ENCODE data around the gene LYPD5.
A peak's percentile ranks its signal among the peaks of the same experiment; 100 is the strongest.
"Not testable (repeated sequence)": the region's sequence is repeated elsewhere in the genome, so short reads cannot be mapped to it uniquely, and the experiment has no call there.

The LYPD5 gene, protein sequence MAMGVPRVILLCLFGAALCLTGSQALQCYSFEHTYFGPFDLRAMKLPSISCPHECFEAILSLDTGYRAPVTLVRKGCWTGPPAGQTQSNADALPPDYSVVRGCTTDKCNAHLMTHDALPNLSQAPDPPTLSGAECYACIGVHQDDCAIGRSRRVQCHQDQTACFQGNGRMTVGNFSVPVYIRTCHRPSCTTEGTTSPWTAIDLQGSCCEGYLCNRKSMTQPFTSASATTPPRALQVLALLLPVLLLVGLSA
- total RNA-seq = 0 to 0.42 reads per million in 2 donors

DNA sequence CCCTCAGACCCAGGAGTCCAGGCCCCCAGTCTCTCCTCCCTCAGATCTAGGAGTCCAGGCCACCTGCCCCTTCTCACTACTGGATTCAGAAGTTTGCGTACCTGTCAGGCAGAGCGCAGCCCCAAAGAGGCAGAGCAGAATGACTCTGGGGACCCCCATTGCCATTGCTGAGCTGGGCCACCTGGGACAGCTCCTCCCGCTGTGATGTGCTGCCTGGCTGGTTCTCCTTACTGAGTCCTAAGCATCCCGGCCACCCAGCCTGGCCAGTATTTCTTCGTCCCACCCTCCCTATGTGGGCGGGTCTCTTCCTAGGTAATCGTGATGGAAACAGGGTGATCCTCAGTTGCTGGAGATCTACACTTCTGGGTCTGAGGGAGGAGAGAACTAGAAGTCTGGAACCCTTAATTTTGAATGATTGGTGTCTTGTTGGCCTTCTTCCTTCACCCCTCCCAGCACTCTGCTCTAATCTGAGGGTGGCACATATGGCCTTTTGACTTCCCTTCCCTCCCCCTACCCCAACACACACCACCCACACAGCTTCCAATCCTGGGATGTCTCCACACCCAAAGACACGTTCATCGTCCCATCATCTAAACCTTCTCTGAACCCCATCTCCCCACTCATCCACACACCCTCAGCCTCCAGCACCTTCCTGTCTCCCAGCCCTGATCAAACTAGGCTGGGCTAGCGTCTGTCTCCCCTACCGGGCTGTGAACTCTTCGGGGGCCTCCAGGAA lies at the start of gene LYPD5:
Gene LYPD5, minus strand, starts transcription at position 232 of the 736 bp plus-strand sequence. Its CDS starts 67 bp downstream, at position 165.
- DNase-seq = no peak

DNA sequence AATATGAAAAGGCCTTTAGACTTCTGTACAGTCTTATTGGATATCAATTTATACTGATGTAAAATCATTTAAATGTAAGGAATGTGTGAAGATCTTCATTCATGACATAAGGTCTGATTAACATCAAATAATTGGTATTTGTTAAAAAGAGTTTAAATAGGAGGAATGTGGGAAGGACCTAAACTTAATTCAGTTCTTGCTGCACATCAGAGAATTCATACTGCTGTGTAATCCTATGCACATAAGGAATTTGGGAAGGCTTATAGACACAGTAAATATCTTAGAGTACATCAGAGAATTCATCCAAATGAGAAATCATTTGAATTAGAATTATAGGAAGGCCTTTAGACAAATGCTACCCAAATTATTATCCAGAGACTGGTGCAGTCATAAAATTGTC lies 46.6 kb upstream of the LYPD5 start:
- DNase-seq = no peak

DNA sequence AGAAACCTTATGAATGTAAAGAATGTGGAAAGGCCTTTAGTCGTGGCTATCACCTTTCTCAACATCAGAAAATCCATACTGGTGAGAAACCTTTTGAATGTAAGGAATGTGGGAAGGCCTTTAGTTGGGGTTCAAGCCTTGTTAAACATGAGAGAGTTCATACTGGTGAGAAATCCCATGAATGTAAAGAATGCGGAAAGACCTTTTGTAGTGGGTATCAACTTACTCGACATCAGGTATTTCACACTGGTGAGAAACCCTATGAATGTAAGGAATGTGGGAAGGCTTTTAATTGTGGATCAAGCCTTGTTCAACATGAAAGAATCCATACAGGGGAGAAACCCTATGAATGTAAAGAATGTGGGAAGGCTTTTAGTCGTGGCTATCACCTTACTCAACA lies 45.6 kb upstream of the LYPD5 start:
- DNase-seq = no peak

DNA sequence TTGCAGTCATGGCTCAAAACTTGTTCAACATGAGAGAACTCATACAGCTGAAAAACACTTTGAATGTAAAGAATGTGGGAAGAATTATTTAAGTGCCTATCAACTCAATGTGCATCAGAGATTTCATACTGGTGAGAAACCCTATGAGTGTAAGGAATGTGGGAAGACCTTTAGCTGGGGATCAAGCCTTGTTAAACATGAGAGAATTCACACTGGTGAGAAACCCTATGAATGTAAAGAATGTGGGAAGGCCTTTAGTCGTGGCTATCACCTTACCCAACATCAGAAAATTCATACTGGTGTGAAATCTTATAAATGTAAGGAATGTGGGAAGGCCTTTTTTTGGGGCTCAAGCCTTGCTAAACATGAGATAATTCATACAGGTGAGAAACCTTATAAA lies 45.0 kb upstream of the LYPD5 start:
- no peak for DNase-seq

DNA sequence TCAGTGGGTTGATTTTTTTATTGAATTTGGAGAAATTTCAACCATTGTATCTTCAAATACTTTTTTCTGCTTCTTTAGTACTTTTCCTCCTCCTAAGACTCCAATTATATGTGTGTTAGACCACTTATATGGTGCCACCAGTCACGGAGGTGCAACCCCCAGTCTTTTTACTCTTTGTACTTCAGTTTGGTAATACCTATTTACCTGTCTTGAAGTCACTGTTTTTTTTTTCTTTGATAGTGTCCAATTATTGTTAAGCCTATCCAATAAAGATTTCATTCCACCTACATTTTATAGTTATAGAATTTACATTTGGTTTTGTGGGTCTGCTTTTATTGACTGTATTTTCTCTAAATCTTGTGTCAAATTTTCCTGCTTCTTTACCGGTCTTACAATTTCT lies 39.8 kb upstream of the LYPD5 start:
- no peak for DNase-seq

DNA sequence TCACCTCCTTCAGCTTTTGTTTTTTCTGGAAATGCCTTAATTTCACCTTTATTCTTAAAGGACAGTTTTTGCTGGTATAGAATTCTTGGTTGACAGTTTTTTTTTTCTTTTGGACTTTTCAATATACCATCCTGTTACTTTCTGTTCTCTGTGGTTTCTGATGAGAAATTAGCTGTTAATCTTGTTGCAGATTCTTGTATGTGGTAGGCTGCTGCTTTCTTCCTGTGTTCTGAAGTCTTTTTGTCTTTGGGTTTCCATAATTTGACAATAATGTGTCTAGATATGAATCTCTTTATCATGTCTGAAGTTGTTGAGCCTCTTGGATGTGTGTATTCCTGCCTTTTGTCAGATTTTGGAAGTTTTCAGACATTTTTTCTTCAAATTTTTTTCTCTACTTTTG lies 36.9 kb upstream of the LYPD5 start:
- no peak for DNase-seq

DNA sequence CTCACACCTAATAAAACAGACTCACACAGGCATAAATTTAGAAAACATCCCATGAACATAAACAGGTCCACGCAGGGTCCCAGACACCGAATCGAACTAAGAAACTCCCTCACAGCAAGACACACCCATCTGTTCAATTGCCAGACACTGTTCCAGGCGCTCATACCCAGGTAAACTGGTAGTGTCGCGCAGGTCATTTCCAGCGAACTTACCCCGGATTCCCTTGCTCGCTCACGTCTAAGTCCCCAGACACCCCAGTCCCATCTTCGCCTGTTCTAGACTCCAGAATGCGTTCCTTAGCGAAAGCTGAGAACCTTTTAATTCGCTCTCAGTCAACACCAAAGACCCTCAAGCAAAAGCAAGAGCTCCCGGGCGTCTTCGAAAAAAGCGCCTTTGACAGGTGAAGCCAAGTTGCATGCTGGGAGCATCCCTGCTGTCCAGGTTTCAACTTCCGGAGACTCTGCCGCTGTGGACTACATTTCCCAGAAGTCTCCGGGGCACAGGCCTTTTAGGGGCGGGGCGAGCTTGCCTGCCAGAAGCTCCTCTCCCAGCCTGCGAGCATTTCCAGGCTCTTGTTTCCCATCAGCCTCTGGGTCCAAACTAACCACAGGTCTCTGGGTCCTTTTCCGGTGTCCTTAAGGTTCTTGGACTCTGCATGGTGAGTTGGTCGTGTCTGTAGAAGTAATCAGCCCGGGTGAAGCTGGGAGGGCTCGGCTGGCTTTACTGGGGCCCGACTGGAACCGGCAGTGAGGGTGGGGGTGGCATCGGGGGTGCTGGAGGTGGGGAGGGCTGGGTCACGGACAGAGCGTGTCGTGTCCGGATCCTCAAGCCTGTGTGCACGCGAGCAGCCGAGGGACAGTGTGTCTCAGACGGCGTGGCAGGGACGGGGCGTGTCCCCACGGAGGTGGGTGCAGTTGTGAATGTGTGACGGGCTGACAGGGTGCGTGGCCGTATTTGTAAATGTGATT lies 24.8 kb upstream of the LYPD5 start, which contains the start of gene ZNF283:
Gene ZNF283, plus strand, starts transcription at position 535 of the 968 bp plus-strand sequence. CDS start 6,184 bp downstream, outside the sequence.
- DNase-seq = peak; percentile 71

DNA sequence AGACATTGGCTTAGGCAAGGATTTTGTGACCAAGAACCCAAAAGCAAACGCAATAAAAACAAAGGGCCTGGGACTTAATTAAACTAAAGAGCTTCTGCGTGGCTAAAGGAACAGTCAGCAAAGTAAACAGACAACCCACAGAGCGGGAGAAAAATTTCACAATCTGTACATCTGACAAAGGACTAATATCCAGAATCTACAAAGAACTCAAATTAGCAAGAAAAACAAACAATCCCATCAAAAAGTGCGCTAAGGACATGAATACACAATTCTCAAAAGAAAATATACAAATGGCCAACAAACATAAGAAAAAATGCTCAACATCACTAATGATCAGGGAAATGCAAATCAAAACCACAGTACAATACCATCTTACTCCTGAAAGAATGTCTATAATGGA lies 22.3 kb upstream of the LYPD5 start:
- DNase-seq = not testable (repeated sequence)

DNA sequence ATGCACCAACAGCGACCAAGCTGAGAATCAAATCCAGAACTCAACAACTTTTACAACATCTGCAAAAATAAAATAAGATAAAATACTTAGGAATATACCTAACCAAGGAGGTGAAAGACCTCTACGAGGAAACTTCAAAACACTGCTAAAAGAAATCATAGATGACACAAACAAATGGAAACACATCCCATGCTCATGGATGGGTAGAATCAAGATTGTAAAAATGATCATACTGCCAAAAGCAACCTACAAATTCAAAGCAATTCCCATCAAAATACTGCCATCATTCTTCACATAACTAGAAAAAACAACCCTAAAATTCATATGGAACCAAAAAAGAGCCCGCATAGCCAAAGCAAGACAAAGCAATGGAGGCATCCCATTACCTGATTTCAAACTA lies 21.6 kb upstream of the LYPD5 start:
- DNase-seq = not testable (repeated sequence)

DNA sequence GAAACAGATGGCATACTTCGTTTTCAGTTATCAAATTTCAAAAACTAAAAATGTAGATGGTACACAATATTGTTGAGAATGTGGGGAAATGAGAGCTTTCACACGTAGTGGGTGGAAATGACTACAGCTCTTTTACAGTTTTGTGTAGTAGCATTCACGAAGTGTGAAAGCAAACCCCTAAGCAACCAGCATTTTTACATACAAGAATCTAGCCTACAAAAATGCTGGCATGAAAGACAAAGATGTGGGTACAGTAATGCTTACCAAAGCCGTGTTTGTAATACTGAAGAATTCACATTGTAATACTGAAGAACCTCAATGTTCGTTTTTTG lies 18.6 kb upstream of the LYPD5 start:
- no peak for DNase-seq

DNA sequence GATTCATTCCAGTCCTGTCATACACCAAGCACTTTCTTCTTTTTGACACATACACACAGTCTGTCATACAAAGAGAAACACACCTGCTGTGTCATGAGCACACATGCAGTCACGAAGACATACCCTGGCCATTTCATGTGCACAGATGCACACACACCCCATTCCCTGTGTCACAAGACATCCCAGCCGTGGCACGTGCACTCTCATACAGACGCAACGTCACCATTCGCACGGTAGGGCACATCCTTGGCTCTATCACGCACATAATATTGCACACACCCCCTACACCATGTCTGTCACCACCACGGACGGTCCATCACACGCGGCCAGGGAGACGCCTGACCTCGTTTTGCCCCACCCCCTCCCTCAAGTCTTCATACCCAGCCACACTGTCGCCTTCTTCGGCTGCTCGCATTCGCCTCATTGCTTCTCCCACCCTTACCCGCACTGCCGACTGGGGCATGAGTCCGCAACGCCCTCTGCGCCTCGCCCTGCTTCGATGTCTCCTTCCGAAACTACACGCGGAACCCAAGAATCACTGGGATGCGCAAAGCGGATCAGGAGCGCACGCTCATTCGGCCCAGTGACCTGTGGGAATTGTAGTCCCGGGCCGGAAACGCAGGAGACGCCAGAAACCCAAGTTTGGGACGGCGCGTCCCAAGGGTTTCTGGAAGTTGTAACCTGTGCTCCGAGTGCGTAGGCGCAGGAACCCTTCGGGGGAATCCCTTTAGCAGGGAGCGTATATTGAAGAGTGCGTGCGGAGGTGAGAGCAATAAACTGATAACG lies 18.0 kb upstream of the LYPD5 start:
- DNase-seq = no peak

DNA sequence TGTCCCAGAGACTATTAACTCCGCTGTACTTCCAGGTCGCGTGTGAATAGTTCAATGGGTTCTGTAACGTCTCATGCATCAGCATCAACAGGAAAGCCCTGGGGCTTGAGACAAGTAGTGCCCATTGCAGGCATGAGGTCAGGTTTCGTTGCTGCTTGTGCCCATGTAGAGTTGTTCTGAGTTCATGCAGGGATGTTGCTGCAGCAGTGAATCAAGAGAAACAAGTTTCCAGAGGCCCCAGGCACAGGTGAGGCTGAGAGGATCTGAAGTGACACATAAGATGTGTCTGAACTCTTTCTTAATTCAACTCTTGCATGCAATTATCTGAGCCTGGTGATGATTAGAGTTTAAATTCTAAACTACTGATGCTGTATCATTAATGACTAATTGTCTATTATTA lies 16.3 kb upstream of the LYPD5 start:
- DNase-seq = no peak

DNA sequence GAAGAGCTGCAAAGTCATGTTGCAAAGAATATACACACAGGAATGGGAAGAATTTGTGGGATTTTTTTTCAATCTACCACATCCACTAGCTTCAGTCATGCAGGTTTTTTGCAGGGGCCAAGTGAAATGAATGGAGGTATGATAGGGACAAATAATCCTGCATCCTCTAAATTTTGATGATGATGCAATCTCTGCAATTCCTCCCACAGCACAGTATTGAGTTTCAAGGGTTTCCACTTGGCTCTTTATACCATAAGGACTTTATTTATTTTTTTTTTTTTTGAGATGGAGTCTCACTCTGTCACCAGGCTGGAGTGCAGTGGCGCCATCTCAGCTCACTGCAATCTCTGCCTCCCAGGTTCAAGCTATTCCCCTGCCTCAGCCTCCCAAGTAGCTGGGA lies 15.2 kb upstream of the LYPD5 start:
- not testable (repeated sequence) for DNase-seq

DNA sequence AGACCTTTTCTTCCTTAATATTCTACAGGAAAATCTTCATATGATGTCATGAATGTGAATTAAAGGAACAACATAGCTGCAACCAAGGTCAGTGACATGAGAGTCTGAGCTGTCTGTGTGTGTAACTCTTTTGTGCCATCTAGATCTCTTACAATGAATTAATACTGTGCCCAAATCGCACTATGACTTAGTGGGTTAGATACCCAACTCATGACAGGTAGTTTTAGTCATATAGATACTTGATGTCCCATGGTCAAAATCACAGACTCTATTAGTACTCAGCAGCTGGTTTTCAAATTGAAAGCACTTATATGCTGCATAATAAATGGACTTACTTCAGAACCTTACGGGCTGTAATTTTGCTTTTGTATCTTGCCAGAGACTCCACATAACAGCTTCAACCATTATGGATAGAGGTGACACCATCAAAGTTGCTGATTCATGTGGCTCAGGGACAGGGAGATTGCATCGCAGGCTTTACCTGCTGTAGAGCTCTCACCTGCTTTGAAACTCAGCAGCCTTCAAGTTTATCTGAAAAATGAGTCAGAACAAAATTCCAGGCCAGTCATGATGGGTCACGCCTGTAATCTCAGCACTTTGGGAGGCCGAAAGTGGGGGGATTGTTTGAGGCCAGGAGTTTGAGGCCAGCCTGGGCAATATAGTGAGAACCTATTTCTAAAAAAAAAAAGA lies 12.6 kb upstream of the LYPD5 start:
- DNase-seq = no peak

DNA sequence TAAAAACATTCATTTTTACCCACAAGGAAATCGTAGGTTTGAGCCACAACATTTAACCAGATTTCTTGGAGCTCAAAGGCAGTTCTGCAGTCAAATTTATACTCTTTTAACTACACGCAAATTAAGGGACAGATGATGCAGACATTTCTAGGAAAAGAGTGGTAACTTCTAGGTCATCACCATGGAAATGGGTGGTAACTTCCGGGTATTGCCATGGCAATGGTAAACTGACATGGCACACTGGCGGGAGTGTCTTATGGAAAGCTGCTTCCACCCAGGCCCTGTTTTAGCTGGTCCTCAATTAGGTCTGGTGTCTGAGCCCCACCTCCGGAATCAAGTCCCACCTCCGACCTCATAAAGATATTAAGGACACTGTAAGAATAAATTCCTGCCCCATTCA lies 10.4 kb upstream of the LYPD5 start:
- DNase-seq = no peak

DNA sequence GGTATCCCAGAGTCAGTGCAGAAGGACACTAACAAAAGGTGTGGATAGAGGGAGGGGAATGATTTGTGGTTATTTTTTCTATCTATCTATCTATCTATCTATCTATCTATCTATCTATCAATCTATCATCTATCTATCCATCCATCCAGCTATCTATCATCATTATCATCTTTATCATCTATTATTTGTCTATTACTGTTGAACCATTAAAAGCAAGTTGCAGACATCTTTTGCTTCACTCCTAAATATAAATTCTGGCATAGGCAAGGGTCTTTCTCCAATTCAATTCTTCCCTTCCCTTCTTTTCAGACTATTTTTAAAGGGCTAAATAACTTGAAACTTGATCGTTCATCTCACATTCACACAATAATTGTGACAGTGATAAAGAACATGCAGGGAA lies 10.0 kb upstream of the LYPD5 start:
- no peak for DNase-seq

DNA sequence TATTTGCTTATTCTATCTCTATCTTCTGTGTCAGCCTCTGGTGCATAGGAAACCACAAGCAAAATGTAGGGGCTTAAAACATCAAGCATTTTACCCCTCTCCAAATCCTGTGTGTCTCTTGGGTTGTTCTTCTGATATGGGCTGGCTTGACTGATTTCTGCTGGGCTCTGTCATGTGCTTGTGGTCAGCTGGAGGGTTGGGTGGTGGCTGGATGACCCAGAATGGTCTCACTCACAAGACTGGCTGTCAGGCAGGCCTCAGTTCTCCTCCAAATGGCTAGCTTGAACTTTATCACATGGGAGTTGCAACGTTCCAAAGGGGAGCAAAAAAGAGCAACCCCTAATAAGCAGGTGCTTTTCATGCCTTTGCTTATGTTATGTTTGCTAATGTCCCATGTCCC lies 9.6 kb upstream of the LYPD5 start:
- no peak for DNase-seq

DNA sequence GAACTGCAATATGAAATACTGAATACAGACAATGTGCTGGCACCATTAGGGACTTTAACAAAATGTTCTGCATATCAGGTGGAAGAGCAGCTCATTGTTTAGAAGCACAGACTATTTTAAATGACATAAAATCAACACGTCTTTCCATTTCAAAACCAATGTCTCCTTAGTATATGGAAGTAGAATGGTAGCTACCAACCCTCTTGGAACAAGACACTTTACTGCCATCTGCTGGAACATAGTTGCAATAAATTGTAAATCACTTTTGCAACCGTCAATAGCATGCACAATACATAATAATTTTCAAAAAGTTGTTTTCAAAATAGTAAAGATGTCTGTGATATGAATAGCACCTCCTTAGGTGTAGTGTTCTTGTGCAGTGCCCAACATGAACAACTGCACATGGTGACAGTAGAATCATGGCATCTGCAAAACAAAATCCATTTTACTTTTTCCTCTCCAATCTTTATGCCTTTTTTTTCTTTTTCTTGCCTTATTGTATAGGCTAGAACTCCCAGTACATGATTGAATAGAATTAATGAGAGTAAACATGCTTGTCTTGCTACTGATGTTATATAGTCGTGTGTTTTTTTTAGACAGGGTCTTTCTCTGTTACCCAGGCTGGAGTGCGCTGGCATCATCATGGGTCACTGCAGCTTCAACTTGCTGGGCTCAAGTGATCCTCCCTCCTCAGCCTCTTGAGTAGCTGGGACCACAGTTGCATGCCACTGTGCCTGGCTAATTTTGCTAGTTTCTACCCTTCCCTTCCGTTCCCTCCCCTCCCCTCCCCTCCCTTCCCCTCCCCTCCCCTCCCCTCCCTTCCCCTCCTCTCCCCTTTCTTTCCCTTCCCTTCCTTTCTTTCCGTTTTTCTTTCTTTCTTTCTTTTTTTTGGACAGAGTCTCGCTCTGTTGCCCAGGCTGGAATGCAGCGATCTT lies 7.8 kb upstream of the LYPD5 start:
- DNase-seq = no peak

DNA sequence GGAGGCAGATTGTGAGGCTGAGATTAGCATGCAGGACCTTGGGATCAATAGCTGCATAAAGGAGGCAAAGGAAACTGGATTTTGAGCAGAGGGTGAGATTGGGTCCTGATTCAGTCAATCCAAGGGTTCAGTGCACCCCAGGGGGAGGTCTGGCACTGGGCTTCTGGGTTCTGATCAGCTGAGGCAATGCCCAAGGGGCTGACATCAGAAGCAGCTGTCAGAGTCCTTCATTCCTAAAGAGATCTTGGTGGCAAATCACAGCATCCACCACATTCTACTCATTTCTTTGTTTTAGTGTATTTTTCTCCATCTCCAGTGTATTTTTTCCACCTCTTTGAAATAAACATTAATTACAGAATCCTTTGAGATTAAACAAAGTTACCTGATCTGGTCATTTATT lies 5.4 kb upstream of the LYPD5 start:
- no peak for DNase-seq

DNA sequence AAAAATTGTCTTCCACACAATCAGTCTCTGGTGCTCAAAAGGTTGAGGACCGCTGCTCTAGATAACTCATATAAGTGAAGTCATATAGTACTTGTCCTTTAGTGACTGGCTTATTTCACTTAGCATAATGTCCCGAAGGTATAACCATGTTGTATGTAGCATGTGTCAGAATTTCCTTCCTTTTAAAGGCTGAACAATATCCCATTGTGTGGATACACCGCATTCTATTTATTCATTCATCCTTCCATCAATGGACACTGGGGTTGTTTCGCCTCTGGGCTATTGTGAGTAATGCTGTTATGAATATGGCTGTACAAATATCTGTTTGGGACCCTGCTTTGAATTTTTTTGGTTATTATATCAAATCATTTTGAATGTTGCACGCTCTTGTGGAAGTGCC lies 4.6 kb upstream of the LYPD5 start:
- DNase-seq = no peak

DNA sequence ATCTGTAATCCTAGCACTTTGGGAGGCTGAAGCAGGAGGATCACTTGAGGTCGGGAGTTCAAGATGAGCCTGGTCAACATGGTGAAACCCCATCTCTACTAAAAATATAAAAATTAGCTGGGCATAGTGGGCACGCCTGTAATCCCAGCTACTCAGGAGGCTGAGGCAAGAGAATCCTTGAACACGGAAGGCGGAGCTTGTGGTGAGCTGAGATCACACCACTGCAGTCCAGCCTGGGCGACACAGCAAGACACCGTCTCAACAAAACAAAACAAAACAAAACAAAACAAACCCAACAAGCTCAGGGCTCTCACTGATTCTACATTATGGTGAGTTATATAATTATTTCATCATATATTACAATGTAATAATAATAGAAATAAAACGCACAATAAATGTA lies 4.2 kb upstream of the LYPD5 start:
- not testable (repeated sequence) for DNase-seq
